OCI-LY7 (cell line): ENCODE measurements around the gene KRI1.

ENCODE experiments used
- CTCF ChIP-seq: fragments of 200-600 bp; sonication (generic); conservative IDR thresholded peaks from 2 replicates; pipeline ENCODE4 v1.5.1; 2014; ENCODE audit warnings: mild to moderate bottlenecking, antibody characterized with exemption, low read length, moderate library complexity, mixed read lengths
- EZH2phosphoT487 ChIP-seq: fragments of 200-600 bp; sonication (generic); IDR thresholded peaks from 2 replicates; pipeline ENCODE4 v1.6.1; 2018; ENCODE audit warnings: low read depth, borderline replicate concordance, mild to moderate bottlenecking, mixed run types, antibody characterized with exemption, low read length, moderate library complexity, mixed read lengths

DNA sequence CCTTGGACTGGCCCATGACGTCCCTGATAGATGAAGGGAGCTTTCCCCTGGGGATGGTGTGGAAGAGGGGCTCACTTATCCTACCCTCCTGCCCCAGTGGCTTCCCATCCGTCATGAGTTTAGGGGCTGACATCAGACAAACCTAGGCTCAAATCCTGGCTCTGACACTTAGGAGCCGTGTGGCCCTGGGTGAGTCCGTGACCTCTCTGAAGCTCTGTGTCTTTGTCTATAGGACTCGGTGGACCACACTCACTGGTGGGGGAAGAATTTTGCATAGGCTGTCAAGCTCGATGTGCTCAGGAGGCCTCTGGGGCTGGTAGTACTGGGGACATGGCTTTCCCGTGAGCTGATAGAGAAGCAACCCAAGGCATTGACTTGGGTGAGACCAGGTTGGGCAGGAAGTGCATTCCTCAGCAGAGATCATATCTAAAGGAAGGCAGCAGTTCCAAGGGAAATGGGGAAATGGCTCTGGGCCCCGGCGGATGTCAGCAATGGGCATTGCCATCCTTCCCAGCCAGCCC lies 38.7 kb upstream of the KRI1 start:
- TF ChIP-seq CTCF (no peak), EZH2phosphoT487 (no peak)
